ENCODE measurements around the gene CORIN.
"Not testable (repeated sequence)": the region's sequence is repeated elsewhere in the genome, so short reads cannot be mapped to it uniquely, and the experiment has no call there.

The CORIN gene

DNA sequence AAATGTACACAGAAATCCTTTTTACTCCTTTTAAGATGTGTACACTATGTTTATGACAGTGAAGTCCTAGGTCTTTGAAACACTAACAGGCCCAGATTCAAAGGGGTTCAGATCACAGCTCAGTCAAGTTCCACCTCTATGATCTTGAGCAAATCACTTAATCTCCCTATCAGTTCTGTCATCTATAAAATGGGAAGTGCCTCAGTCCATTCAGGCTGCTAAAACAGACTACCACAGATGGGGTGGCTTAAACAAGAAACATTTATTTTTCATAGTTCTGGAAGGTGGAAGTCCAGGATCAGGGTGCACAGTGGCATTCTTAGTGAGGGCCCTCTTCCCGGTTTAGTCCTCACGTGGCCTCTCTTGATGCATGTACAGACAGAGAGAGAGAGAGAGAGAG is 117.1 kb downstream of the CORIN start:
- no peak for DNase-seq

DNA sequence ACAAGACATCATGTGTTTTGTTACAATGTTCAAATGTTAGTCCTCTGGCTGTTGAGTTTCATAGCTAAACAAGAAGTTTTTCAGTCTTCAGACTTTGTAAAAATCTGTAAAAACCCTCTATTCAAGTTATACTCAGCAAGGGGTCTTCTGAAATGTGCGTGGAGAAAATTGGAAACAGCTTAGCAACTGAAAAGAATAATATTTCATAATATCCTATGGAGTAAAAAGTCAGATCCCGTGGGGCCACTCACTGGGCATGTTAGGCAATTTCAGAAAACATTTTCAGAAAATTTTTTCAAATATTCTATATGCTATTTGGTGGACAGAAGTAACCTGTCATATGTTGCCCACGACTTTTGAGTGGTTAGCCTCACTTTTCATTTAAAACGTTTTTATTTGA is 118.3 kb downstream of the CORIN start:
- DNase-seq, result no peak

DNA sequence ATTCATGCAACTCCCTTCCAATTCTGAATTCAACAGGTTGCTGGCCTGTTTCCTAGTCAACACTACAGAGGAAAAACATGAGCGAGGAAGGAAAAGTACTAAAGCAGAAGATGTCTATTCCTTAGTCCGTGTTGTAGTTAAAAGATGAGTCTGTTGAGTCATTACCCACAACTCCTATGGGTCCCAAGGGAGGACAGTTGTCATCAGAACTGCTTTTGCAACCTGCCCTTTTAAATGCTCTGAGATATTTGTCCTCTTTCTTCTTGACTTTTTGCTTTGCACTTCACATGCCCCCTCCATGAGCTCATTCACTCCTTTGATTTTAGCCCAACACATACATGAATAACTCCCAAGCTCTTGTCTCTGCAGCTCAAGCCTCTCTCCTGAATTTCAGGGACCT is 119.2 kb downstream of the CORIN start:
- no peak for DNase-seq

DNA sequence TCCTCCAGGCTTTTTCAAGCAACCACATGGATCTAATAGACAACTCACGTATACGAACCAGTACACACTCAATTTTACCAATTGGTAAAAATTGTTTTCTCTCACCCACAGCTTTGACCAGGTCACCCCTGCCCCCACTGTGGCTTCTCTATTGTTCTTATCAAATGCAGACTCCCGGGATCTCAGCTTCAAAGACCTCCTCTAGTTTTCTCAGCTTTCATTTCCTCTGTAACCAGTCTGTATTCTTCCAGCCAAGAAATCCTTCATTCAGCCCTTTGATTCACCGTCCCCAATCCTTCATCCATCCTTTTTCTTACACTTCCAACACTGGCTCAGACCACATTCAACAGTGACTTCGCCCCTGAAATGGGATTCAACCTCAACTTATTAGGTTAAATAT is 120.7 kb downstream of the CORIN start:
- DNase-seq, result no peak

DNA sequence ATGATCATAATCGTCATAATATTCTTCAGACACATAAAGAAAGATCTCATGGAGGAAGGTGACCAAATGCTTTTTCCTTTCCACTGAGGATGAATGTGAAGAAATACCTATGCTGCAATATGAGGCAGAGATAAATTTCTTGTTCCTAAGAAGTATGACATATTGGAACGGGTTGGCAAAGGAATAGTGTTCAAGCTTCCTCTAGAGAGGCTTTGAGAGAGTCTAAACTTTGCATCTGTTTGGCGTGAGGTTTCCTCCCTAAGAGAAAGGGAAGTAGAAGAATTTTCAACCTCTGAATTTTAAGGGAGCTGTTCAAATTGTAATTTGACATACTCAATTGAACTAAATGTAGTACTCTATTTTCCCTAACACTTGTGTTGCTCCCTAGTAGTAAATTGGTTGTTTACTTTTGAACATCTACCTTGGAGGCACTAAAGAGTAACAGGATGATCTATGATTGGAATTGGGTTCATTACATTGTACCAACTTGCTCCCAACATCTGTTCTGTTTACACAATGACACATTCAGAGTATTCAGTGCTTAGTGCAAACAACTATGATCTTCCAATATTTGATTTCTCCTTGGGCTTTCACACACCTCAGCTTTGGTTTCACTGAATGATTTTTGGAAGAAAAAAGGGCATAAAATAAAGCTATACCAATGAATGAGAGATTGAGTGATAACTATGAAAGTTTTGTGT is 122.0 kb downstream of the CORIN start:
- DNase-seq, result no peak

DNA sequence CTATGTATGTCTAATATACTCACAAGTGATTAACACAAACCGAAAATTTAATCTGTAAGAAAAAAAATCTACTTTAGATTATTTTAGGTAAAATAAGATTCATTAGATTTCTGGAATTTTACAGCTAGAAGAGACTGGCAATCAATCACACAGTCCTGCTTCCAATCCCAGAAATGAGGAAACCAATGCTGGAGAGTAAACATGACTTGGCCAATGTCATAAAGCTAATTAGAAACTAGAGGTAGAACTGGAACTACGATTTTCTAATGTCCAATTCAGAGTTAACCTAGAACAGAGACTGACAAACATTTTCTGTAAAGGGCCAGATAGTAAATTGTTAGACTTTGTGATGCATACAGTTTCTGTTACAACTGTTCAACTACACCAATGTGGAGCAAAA is 123.6 kb downstream of the CORIN start:
- DNase-seq, result no peak

DNA sequence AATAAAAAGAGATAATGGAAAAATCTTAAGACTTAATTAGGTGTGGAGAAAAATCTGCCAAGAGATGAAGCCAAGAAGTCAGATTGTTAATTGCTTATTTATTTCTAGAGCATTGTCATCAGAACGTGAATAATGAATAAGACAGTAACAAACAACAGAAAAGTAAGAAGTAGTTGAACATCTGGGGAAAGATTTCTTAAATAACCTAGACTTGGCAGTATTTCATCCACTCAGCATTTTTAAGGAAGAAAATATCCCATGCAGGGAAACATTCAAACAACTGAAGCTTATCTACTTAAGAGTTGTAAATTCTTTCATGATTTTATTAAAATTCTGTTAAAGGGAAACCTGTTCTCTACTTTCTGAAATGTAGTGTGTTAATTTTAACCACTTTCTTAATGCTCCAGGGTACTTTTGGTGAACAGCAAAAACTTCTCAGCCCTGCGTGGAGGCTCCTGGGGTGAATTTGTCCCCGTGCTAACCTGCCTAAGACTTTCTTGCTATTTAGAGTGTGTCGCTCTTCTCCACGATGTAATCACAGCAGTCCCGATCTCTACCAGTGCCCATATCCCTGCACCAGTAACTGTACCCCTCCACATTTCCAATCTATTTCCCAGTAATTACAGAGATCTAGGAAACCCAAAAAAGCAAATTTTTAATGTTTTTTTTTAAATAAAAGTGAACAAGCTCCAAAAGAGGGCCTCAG is 124.6 kb downstream of the CORIN start:
- DNase-seq, result no peak

DNA sequence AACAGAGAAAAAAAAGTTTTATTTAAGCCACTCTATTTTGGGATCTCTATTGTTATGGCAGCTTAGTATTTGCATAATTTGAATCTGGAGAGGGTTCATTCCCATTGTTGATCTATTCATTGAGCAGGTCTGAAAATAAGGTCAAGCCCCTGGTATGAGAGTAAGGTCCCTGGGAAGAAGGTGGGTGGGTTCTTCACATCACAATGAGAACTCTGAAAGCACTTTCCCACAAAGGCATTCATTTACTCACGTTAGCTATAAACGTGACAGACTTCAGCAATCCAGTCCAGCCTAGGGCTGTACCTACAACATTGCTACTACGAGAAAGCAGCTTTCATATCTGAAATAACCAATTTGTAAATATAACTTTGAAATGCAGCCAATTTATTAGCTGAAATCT is 126.2 kb downstream of the CORIN start:
- DNase-seq, result no peak

DNA sequence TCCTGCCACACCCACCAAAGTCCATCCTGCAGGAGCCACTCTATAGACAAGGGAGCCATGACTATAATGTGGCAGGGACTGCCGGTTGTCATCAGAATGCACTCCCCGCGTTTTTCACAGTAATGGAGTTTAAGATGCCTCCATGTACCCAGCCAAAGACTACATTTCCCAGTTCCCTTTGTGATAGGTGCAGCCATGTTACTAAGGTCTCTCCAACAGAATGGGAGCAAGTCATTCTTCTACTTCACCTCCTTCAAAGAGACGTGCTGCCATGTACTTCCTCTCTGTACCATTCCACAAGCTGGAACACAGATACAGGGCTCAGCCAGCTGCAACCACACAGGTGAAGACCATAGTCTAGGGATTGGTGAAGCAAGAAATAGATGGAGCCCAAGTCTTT is 126.7 kb downstream of the CORIN start:
- DNase-seq, result no peak

DNA sequence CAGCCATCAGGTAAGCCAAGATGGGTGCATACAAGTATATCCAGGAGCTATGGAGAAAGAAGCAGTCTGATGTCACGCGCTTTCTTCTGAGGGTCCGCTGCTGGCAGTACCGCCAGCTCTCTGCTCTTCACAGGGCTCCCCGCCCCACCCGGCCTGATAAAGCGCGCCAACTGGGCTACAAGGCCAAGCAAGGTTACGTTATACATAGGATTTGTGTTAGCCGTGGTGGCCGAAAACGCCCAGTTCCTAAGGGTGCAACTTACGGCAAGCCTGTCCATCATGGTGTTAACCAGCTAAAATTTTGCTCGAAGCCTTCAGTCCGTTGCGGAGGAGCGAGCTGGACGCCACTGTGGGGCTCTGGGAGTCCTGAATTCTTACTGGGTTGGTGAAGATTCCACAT is 131.5 kb downstream of the CORIN start:
- not testable (repeated sequence) for DNase-seq

DNA sequence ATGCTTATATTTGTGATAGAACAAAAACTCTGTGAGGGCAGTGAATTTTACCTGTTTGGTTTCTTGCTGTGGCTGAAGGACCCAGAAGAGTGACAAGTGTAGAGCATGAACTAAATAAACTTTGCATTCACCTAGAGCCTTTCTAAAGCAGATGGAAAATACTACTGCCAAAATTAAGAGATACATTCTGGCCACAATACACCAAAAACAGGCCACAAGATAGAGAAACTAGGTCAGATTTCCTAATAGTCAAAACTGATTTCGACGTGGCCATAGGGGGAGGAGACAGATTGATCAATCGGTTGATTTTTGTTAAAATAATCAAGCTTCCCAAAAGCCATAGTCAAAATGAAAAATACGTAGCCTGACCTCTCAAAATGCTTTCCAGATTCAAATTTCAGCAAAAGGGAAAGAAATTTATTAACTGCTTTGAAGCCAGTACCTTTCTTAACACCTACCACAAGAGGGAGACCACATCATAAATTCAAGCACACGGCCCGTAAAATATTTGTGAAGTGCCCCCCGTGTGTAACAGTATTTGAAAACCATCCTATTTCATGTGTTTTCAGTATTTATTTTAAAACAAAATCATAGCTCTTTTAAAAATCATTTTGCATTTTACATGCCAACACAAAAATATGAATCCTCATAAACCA is 132.4 kb downstream of the CORIN start:
- DNase-seq, result no peak

DNA sequence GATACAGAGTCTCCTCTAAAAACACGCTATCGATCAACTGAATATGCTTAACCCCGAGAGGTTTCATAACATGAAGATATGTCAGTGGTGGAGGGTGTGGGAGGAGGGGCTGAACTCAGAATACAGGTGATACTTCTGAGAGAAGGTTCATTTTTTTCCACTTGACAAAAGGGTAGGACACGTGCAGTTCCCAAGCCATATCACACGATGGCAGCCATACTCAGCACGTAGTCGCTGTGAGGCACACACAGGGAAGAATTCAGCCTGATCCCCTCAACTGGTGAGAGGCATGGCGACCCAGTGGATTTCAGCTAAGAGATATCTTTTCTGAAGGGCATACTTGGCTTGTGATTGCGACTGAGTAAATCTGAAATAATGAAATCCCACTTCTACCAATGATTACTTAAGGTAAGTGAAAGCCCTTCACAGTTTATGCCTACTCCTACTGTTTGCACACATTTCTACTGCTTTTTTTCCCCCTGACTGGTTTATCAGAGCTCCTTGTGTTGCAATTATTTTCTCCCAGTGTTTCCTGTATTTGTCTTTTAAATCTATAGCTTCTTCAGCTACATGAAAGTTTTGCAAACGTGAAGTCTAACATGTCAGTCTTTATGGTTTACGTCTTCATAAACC is 133.1 kb downstream of the CORIN start:
- DNase-seq, result no peak

DNA sequence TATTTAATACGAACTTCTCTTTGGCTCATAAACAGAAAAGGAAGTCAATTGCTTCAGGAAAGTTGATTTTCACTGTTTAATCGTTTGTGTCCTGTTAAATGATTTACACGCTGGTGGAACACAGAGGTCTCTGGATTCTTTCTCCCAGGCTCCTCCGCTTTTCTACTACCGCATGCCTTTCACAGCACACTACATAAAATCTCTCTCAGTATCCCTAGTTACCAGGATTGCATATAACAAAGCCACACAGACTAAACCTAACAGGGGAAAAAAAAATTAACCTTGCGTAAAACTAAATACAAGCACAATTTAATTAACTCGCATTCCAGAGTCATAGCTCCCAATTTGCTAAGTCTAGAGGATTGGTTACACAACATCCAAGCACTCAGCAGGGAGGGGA is 133.9 kb downstream of the CORIN start:
- no peak for DNase-seq

DNA sequence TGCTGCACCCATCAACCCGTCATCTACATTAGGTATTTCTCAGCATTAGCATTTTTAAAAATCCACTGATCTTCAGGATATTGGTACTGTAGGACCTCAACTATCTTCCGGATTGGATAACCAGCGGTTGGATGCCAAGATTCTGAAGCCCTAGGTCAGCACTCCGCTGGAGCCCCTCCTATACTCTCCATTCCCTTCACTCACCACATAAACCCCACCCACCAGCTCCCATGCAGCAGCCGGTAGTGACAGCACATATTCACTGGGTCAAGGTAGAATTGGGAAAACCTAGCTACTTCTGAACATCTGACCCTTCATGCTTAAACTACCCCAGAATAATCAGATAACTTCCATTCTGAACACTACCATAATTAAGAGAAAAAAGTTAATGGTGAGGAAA is 134.9 kb downstream of the CORIN start:
- DNase-seq, result no peak

DNA sequence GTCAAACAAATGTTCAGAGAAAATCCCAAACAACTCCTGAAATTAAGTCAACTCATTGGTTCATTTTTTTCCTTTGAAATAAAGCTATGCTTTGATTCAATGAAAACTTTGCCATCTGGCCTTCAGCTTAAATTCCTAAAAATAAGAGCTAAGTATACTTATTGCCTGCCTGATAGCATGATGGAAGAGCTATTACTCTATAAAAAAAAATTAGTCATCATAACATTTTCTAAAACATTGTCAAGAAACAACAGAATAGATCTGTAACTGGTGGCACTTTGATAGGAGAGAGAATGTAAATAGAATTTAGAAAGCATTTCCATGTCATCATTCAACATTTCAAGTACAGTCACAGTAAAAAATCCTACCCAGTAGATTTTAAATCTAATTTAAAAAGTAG is 136.6 kb downstream of the CORIN start:
- DNase-seq, result no peak

DNA sequence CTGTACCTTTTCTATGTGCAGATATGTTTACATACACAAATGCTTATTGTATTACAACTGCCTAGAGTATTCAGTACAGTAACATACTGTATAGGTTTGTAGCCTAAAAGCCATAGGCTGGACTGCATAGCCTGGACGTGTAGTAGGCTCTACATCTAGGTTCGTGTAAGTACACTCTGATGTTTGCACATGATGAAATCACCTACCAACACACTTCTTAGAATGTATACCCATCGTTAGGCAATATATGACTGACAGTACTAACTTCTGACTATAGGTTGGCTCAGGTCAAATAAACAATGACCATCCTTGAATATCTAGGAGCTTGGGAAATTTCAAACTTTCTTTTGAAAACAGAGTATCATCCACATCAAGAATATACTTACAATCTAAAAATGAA is 139.0 kb downstream of the CORIN start:
- DNase-seq, result no peak

DNA sequence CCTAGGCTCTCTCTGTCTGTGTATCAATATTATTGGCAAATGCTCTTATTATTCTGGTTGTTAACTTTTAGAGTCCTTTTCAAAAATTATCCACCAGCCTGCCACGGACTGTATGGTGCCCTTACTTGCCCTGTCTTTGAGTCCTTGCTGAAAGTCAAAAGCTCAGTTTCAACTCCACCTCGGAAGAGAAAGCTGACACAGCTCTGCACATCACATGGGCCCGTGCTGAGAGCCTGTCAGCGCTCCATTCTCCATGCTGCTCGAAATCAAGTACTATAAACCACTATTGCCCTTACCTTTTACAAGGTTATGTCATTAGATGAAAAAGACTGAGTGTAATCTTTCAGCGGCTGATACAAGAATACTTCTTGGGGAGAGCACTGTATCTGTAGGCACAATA is 141.0 kb downstream of the CORIN start:
- DNase-seq, result no peak

DNA sequence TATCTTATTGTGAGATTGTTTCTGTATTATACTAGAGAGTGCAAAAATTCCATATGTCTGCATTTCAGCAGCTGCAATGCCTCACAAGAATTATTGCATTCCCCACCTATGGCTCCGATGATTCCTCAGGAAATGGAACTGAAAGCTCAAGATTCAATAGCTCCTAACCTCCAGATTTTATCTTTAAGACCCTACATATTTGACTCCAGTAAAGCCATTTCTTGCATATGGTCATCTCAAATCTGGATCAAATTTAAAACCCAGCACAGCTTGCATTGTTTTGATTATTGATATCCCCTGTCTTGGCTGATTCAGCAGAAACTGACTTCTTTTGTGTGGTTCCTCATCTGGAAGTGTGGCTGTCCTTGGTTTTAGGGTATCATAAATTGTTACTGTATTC is 142.6 kb downstream of the CORIN start:
- DNase-seq, result no peak

DNA sequence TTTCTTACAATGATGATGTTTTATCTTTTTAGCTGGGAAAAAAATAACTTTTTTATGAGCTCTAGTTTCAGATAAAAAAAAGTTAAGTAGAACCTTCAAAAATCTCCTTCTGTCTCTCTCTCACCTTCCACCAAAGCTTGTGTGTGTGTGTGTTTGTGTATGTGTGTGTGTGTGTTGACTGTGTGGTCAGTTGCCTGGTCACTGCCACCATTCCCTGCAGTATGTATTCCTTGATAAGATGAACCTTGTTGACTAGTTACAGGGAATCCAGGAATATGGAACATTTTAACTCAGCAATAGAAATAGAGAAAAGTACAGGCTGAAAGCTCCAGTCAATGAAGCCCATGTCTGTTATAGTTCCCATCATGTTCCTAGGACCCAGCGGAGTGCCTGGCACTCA is 143.5 kb downstream of the CORIN start:
- DNase-seq, result no peak

DNA sequence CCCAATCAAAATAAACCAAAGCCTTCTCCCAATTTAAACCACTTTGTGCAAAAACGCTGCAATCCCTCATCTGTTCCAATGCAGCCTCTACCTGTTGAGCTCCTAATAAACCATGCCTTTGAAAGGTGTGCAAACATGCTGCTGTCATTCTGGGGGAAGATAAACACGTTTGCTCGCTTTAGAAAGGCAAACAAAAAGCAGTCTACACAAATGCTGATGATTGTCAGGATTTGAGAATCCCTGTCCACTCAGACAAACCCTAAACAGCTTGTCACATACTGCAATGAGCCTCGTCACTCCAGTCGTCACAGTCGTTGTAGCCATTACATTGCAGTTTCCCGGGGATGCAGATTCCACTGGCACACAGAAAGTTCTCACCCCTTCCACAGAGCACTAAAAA is 145.2 kb downstream of the CORIN start:
- DNase-seq, result no peak

DNA sequence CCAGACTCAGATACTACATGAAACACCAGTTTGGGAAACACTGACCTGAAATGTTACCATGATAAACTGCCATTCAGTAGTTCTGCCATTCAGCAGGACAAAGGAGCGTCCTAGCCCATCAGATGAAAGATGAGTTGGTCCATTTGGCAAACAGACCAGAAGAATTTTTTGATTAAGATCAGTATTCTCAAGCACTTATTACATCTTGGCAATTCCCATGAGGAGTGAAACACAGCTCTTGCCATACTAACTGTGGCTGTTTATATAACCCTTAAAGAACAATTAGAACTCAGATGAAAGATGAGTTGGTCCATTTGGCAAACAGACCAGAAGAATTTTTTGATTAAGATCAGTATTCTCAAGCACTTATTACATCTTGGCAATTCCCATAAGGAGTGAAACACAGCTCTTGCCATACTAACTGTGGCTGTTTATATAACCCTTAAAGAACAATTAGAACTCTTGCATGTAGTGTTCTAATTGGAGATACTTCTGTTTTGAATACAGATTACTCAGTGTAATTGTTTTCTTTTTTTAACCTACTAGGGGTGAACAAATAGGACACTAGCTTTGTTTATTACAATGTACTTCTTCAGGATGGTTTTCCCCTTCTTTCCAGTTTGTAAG is 146.0 kb downstream of the CORIN start:
- DNase-seq, result not testable (repeated sequence)

DNA sequence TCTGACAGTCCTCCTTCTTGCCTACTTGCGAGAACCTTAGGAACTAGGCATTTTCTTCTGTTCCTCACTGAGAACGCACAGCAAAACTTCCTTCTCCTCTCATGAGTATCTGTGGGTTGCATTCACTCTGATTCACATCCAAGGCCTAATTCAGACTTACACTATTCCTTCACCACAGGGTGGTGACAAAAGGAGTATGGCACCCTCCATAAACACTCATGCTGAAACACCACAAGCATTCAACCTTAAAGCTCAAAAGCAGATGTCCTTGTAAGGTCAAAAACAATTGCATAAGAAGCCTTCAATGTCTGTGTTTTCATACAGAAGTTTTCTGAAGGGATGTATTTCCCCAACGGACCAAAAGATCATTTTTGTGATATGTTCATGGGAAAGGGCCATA is 147.3 kb downstream of the CORIN start:
- DNase-seq, result no peak

DNA sequence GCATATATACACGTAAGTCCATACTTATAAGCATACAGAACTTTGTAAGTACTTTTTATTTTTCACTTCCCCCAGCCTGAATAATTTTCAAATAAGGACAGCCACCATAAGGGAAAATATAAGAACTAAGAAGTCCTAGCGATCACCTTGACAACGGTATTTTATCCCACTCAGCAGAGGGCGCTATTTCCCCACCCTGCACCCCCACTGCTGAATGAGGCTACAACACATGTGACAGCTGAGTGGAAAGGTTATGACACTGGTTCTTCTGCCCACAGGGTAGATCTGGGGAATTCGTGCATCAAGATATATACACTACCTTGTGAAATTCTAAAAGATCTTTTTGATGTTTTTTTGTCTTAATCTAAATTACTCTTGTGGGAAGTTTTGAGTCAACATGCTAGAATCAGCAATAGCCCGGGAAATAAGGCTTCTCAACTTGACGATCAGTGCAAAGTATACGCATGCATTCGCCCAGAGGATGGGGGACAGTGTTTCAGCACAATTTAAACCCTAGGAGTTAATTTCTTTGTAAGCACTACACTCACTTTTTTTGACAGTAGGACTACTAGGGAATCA is 151.5 kb downstream of the CORIN start:
- peak; percentile 11 for DNase-seq
